Liver (tissue), 9 donors: ENCODE data around the gene IREB2. TPM values are rescaled to one million over a fixed set of nuclear protein-coding genes. Genes with fewer than 3 reads are reported as not detected.

Experiments used
- DNase-seq: peaks from one replicate; pipeline ENCODE4 v3.0.0-alpha.2; 2017; ENCODE audit warnings: low spot score
- H3K27ac ChIP-seq, 2 donors: one replicate each; pipeline ENCODE4 v1.7.0; 2013; ENCODE audit warnings: inconsistent platforms in 2 of 2, low read length in 2 of 2, control low read depth in 1 of 2, low read depth in 1 of 2, mild to moderate bottlenecking in 1 of 2
- H3K27me3 ChIP-seq, 4 donors: one replicate each; pipeline versions ENCODE4 v1.6.1 to v1.7.0; 2013; ENCODE audit warnings: low read length in 3 of 4, inconsistent platforms in 1 of 4, mild to moderate bottlenecking in 1 of 4, moderate library complexity in 1 of 4; ENCODE audit not compliant: control insufficient read depth in 4 of 4, insufficient read depth in 4 of 4
- H3K36me3 ChIP-seq, 4 donors: one replicate each; pipeline versions ENCODE4 v1.6.1 to v1.7.0; 2013; ENCODE audit warnings: low read length in 3 of 4, mild to moderate bottlenecking in 3 of 4, low read depth in 1 of 4, moderate library complexity in 1 of 4; ENCODE audit not compliant: control insufficient read depth in 4 of 4, insufficient read depth in 3 of 4
- H3K4me1 ChIP-seq, 4 donors: one replicate each; pipeline versions ENCODE4 v1.6.1 to v1.7.0; 2013; ENCODE audit warnings: low read length in 3 of 4, mild to moderate bottlenecking in 3 of 4, moderate library complexity in 1 of 4; ENCODE audit not compliant: control insufficient read depth in 4 of 4, insufficient read depth in 4 of 4
- H3K4me3 ChIP-seq, 3 donors: one replicate each; pipeline versions ENCODE4 v1.6.1 to v1.7.0; 2013; ENCODE audit warnings: low read length in 3 of 3, control low read depth in 1 of 3, low read depth in 1 of 3, mild to moderate bottlenecking in 1 of 3
- H3K9ac ChIP-seq, 2 donors: one replicate each; pipeline ENCODE4 v1.7.0; 2013; ENCODE audit warnings: low read length in 2 of 2, mild to moderate bottlenecking in 2 of 2, moderate library complexity in 2 of 2, control low read depth in 1 of 2, low read depth in 1 of 2
- H3K9me3 ChIP-seq, 4 donors: one replicate each; pipeline versions ENCODE4 v1.6.1 to v1.7.0; 2013; ENCODE audit warnings: low read length in 3 of 4; ENCODE audit not compliant: control insufficient read depth in 4 of 4
- FOXA1 ChIP-seq: IDR thresholded peaks from 2 replicates; pipeline ENCODE4 v1.6.1; 2016; ENCODE audit warnings: antibody characterized with exemption
- GABPA ChIP-seq, 2 donors: IDR thresholded peaks in 1 of 2; conservative IDR thresholded peaks in 1 of 2; 2 replicates each; pipeline ENCODE4 v1.6.1; 2016; ENCODE audit warnings: antibody characterized with exemption in 2 of 2, mild to moderate bottlenecking in 1 of 2, moderate library complexity in 1 of 2
- RAD21 ChIP-seq, 2 donors: IDR thresholded peaks; 2 replicates each; pipeline ENCODE4 v1.6.1; 2016; ENCODE audit warnings: antibody characterized with exemption in 2 of 2, mild to moderate bottlenecking in 2 of 2
- TAF1 ChIP-seq: conservative IDR thresholded peaks from 2 replicates; pipeline ENCODE4 v1.6.1; 2016; ENCODE audit warnings: antibody characterized with exemption, mild to moderate bottlenecking
- YY1 ChIP-seq: IDR thresholded peaks from 2 replicates; pipeline ENCODE4 v1.6.1; 2016; ENCODE audit warnings: antibody characterized with exemption, mild to moderate bottlenecking
- WGBS: extraction: QIAGEN DNeasy Blood & Tissue Kit; methylation state at CpG from one replicate; pipeline ENCODE4 v1.1.7; 2013; 5-methylcytosine and 5-hydroxymethylcytosine counted together
- polyA plus RNA-seq, 2 donors: library from polyadenylated mRNA; stranded (reverse) in 1 of 2; unstranded in 1 of 2; fragments of 200-250 nt in 1 of 2; fragments of >200 nt in 1 of 2; fragmentation: Nextera tagmentation in 1 of 2; extraction: Ambion mirVana in 1 of 2; gene quantifications; one replicate each; pipeline versions ENCODE4 v1.2.1 to v1.2.3, GENCODE V29; 2013 to 2015
- total RNA-seq, 2 donors: library from RNA; depleted of rRNA; stranded (reverse); fragments of >200 nt; gene quantifications; one replicate each; pipeline ENCODE4 v1.2.3, GENCODE V29; 2014
- TF ChIP-seq, protein P1 (sequence below): fragments of 150-350 bp; IDR thresholded peaks from 2 replicates; pipeline ENCODE4 v1.5.1; 2017; ENCODE audit warnings: improper control_type of control experiment, low read depth, low read length; ENCODE audit not compliant: missing input control
- TF ChIP-seq, protein P2 (sequence below): IDR thresholded peaks from 2 replicates; pipeline ENCODE4 v1.6.1; 2016; ENCODE audit warnings: antibody characterized with exemption
- TF ChIP-seq, protein P3 (sequence below): IDR thresholded peaks from 2 replicates; pipeline ENCODE4 v1.6.1; 2016; ENCODE audit warnings: antibody characterized with exemption
- TF ChIP-seq, protein P4 (sequence below): IDR thresholded peaks from 2 replicates; pipeline ENCODE4 v1.6.1; 2016; ENCODE audit warnings: antibody characterized with exemption
- donor health status: healthy.
- donor health status: healthy.
- donor health status: healthy.
- donor health status: healthy.
- donor health status: healthy.

IREB2 gene
- total and polyA plus RNA-seq, 4 donors = 7.0 to 51.4 (median 17.0) TPM

DNA sequence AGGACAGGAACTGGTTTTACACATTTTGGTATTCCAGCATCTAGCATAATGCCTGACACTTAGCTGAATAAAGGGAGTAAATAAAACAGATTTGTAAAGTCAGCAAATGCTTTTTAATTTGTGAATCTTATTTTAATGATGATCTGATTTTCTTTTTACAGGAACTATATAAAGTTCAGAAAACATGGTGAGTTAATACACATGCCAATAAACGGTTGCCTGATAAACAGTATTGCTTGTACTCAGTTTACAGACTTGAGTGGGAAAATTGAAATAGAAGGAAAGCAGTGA is 103.7 kb downstream of the IREB2 start:
- 18% methylated on average over 1 of the region's 1 CpG for WGBS
- peaks cover 6 to 33% (median 29%) of the 10 kb centered on the region in 4 donors for H3K36me3 ChIP-seq
- no peaks in the 10 kb centered on the region for H3K9me3 ChIP-seq
- no peak overlapping the region for H3K27ac ChIP-seq
- no peak for DNase-seq
- no peaks in the 10 kb centered on the region for H3K27me3 ChIP-seq
- H3K9ac ChIP-seq = peak overlapping the region; percentile 98 to 100
- peak overlapping the region; percentile 90 to 98 (median 92) for H3K4me3 ChIP-seq
- TF ChIP-seq, protein P1, sequence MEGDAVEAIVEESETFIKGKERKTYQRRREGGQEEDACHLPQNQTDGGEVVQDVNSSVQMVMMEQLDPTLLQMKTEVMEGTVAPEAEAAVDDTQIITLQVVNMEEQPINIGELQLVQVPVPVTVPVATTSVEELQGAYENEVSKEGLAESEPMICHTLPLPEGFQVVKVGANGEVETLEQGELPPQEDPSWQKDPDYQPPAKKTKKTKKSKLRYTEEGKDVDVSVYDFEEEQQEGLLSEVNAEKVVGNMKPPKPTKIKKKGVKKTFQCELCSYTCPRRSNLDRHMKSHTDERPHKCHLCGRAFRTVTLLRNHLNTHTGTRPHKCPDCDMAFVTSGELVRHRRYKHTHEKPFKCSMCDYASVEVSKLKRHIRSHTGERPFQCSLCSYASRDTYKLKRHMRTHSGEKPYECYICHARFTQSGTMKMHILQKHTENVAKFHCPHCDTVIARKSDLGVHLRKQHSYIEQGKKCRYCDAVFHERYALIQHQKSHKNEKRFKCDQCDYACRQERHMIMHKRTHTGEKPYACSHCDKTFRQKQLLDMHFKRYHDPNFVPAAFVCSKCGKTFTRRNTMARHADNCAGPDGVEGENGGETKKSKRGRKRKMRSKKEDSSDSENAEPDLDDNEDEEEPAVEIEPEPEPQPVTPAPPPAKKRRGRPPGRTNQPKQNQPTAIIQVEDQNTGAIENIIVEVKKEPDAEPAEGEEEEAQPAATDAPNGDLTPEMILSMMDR = no peak
- TF ChIP-seq, protein P2, sequence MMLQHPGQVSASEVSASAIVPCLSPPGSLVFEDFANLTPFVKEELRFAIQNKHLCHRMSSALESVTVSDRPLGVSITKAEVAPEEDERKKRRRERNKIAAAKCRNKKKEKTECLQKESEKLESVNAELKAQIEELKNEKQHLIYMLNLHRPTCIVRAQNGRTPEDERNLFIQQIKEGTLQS = no peak
- TF ChIP-seq GABPA (IDR thresholded peaks at IDR 0.05 in 1 of 2, conservative IDR thresholded peaks at IDR 0.05 in 1 of 2) (no peak), RAD21 (IDR thresholded peaks at IDR 0.05) (no peak)
- TF ChIP-seq, protein P3, sequence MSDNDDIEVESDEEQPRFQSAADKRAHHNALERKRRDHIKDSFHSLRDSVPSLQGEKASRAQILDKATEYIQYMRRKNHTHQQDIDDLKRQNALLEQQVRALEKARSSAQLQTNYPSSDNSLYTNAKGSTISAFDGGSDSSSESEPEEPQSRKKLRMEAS = no peak
- peaks cover 0 to 21% (median 11%) of the 10 kb centered on the region in 4 donors for H3K4me1 ChIP-seq

DNA sequence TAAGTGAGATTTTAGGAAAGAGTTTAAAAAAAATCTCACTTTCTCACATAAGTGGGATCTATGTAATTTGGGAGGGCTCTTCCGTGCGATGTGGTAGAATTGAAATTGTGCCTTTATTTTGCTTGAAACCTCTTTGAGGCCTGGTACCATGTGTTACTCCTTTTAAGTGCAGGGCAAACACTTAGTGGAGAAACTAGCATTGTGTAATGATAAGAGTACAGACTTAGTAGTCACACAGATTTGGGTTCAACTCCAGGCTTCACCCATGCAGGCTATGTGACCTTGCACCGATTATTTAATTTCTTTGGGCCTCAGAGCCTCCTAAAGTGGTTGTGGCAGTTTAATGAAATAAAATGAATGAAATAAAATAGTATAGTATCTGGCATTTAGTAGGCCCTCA is 104.6 kb downstream of the IREB2 start:
- no peak for DNase-seq
- Histone ChIP-seq H3K9me3 (no peaks in the 10 kb centered on the region), H3K4me3 (no peak overlapping the region), H3K36me3 (peaks cover 9 to 42% (median 37%) of the 10 kb centered on the region in 4 donors), H3K9ac (no peak overlapping the region), H3K27ac (no peak overlapping the region), H3K4me1 (peaks cover 0 to 21% (median 11%) of the 10 kb centered on the region in 4 donors), H3K27me3 (no peaks in the 10 kb centered on the region)
- WGBS = 98% methylated on average over 3 of the region's 3 CpGs
- TF ChIP-seq, protein P1 = no peak
- TF ChIP-seq TAF1 (no peak), FOXA1 (no peak)

DNA sequence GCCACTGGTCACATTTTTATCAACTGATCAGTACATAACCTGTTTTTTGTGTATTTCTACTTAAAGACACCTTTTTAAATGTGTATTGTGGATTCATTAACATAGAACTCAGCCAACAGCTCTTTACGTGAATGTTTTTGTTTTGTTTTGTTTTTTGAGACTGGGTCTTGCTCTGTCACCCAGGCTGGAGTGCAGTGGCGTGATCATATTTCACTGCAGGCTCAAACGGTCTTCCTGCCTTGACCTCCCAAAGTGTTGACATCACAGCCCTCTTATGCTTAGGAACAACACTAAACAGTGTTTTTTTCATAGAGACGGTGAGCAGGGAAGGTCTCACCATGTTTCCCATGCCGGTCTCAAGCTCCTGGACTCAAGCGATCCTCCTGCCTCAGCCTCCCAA is 112.2 kb downstream of the IREB2 start:
- no peak for TF ChIP-seq YY1
- TF ChIP-seq, protein P4, sequence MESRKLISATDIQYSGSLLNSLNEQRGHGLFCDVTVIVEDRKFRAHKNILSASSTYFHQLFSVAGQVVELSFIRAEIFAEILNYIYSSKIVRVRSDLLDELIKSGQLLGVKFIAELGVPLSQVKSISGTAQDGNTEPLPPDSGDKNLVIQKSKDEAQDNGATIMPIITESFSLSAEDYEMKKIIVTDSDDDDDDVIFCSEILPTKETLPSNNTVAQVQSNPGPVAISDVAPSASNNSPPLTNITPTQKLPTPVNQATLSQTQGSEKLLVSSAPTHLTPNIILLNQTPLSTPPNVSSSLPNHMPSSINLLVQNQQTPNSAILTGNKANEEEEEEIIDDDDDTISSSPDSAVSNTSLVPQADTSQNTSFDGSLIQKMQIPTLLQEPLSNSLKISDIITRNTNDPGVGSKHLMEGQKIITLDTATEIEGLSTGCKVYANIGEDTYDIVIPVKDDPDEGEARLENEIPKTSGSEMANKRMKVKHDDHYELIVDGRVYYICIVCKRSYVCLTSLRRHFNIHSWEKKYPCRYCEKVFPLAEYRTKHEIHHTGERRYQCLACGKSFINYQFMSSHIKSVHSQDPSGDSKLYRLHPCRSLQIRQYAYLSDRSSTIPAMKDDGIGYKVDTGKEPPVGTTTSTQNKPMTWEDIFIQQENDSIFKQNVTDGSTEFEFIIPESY = no peak
- Histone ChIP-seq H3K4me1 (no peaks in the 10 kb centered on the region), H3K36me3 (peaks cover 18 to 58% (median 46%) of the 10 kb centered on the region in 4 donors), H3K27me3 (no peaks in the 10 kb centered on the region), H3K9me3 (no peaks in the 10 kb centered on the region), H3K9ac (no peak overlapping the region), H3K27ac (no peak overlapping the region), H3K4me3 (no peak overlapping the region)
- DNase-seq = no peak
- WGBS = 91% methylated on average over 6 of the region's 6 CpGs
